GM12891 (cell line): ENCODE measurements around the gene CMSS1.

Experiments used
- PAX5 ChIP-seq: IDR thresholded peaks from 2 replicates; pipeline ENCODE4 v1.6.1; 2011; ENCODE audit warnings: low read length, moderate library complexity, mild to moderate bottlenecking; ENCODE audit not compliant: insufficient read depth, severe bottlenecking
- POLR2A ChIP-seq: IDR thresholded peaks from 2 replicates; pipeline ENCODE4 v1.6.1; 2011; ENCODE audit warnings: low read depth, low read length, control low read depth
- POLR2AphosphoS5 ChIP-seq: IDR thresholded peaks from 2 replicates; pipeline ENCODE4 v1.6.1; 2011; ENCODE audit warnings: low read depth, low read length, control low read depth
- SPI1 ChIP-seq: IDR thresholded peaks from 2 replicates; pipeline ENCODE4 v1.6.1; 2011; ENCODE audit warnings: low read depth, low read length, control low read depth
- TAF1 ChIP-seq: IDR thresholded peaks from 2 replicates; pipeline ENCODE4 v1.6.1; 2011; ENCODE audit warnings: low read depth, low read length, control low read depth

- no peak for TF ChIP-seq TAF1
- no peak for TF ChIP-seq POLR2AphosphoS5
- TF ChIP-seq POLR2A: no peak
- no peak for TF ChIP-seq PAX5
- TF ChIP-seq SPI1: no peak
Observed at GRCh38 chr3:99919694-99920093, 102.0 kb downstream of the CMSS1 start.
